C4-2B (cell line): ENCODE measurements around the gene DCAF16.

Source experiments
- H3K27ac ChIP-seq: fragments of 450-650 bp; 2 replicates; pipeline ENCODE4 v1.5.1; 2017
- ZFX ChIP-seq: fragments of 450-650 bp; IDR thresholded peaks from 2 replicates; pipeline ENCODE4 v1.6.1; 2017
- TF ChIP-seq, protein P1 (sequence below): fragments of 450-650 bp; conservative IDR thresholded peaks from 2 replicates; pipeline ENCODE4 v1.5.1; 2017; ENCODE audit warnings: mild to moderate bottlenecking

Gene DCAF16

DNA sequence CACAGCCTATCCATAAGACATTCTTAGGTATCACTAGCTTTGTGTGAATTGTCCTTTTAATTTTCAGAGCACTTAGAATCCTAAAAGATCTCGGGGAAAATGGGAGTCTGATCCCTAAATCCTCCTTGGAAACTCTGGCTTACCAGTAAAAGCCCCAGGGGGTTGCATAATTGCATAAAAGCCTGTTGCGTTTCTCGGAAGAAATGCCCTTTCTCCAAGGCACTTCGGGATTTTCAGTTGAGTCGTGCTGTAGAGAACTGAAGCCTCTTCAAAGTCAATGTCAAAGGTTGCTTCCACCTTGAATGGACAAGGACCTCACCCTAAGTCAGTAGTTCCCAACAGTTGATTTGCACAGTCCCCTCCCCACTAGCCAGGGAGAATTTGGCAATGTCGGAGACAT lies 49.9 kb downstream of the DCAF16 start:
- no peak overlapping the region for H3K27ac ChIP-seq
- TF ChIP-seq, protein P1, sequence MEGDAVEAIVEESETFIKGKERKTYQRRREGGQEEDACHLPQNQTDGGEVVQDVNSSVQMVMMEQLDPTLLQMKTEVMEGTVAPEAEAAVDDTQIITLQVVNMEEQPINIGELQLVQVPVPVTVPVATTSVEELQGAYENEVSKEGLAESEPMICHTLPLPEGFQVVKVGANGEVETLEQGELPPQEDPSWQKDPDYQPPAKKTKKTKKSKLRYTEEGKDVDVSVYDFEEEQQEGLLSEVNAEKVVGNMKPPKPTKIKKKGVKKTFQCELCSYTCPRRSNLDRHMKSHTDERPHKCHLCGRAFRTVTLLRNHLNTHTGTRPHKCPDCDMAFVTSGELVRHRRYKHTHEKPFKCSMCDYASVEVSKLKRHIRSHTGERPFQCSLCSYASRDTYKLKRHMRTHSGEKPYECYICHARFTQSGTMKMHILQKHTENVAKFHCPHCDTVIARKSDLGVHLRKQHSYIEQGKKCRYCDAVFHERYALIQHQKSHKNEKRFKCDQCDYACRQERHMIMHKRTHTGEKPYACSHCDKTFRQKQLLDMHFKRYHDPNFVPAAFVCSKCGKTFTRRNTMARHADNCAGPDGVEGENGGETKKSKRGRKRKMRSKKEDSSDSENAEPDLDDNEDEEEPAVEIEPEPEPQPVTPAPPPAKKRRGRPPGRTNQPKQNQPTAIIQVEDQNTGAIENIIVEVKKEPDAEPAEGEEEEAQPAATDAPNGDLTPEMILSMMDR, result no peak
- TF ChIP-seq ZFX, result no peak

DNA sequence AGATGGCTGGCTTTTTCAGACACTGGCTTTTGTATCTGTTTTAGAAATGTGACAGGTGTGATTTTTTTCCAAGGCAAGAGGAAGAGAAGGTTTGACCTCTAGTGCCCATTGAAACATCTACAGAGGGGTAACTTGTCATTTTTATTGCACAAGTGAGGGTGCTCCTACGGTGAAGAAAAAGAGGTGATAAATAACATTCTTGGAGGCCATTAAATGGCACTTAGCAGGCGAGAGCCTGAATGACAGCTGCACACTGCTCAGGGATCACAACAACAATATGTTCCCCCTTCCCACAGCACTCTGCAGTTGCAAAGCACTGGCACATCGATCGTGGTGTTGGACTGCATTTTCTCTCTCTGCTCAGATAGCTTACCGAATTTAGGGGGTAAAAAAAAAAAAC lies 52.1 kb downstream of the DCAF16 start:
- no peak overlapping the region for H3K27ac ChIP-seq
- TF ChIP-seq ZFX, result no peak
- TF ChIP-seq, protein P1, result no peak

DNA sequence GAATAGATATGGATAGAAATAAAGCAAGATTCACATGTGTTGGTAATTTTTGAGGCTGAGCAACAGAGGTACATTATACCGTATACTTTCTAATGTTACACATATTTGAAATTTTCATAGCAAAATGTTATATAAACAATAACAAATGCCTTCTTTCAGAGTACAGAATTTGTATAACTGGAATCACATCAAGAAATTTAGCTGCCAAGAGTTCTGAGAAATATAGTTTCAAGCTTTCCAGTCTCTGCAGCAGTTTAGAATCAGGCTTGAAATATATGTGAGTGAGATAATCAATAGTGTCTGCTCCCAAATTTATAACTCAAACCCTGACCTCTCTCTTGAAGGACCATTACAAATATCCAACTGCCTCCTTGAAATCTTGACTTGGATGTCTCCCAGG lies 52.9 kb downstream of the DCAF16 start:
- H3K27ac ChIP-seq, result no peak overlapping the region
- no peak for TF ChIP-seq ZFX
- TF ChIP-seq, protein P1, result no peak

DNA sequence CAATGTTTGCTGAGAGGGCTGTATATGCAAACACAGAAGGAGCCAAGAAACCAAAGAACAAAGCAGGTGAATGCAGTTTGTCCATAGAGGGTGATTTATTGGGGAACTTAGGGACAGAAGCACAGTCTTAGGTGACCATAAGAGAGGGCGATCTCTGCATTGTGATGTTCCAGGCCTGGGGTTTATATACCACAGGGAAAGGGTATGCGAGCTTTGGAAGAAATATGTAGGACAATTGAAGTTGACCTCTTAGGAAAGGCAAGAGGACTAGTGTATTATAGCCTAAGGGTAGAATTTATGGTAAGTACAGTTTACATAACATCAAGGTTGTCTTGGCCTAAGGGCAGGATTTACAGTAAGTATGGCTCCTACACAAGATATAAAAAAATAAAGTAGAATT lies 56.9 kb downstream of the DCAF16 start:
- H3K27ac ChIP-seq, result no peak overlapping the region

More for the DNA sequence above, 56.9 kb downstream of the DCAF16 start:
- no peak for TF ChIP-seq ZFX
- TF ChIP-seq, protein P1, result no peak
